Pancreas (tissue), 10 donors: Measurements from ENCODE around the gene PTGFR. TPM values are rescaled to one million over a fixed set of nuclear protein-coding genes. Genes with fewer than 3 reads are reported as not detected.

Experiments used
- ATAC-seq, 4 donors: fragments of 200-7000 bp; cut with Tn5 transposase; one replicate each; pipeline versions ENCODE4 v1.8.0 to v1.9.1; 2020; ENCODE audit warnings: mild to moderate bottlenecking in 4 of 4, moderate library complexity in 4 of 4
- DNase-seq, 6 donors: peaks; one replicate each; pipeline ENCODE4 v3.0.0-alpha.2; 2020
- FAIRE-seq: peaks from 2 replicates; lab custom pipeline; 2012; peaks lifted over from hg19 to GRCh38; lab: Jason Lieb, UNC
- H3K27ac ChIP-seq, 4 donors: fragments of 200-600 bp; sonication (generic); 1 replicate in 3 of 4; 2 replicates in 1 of 4; pipeline versions ENCODE4 v1.5.0 to v1.8.0; 2020
- H3K27me3 ChIP-seq, 4 donors: fragments of 200-600 bp; one replicate each; pipeline ENCODE4 v1.8.0; 2021
- H3K36me3 ChIP-seq, 3 donors: fragments of 200-600 bp; sonication (generic) in 1 of 3; one replicate each; pipeline versions ENCODE4 v1.5.0 to v1.8.0; 2020 to 2021
- H3K4me1 ChIP-seq, 3 donors: fragments of 200-600 bp; one replicate each; pipeline ENCODE4 v1.8.0; 2021
- H3K4me3 ChIP-seq, 4 donors: fragments of 200-600 bp; sonication (generic) in 2 of 4; one replicate each; pipeline versions ENCODE4 v1.5.0 to v1.8.0; 2020 to 2021
- H3K9me3 ChIP-seq, 4 donors: fragments of 200-600 bp; one replicate each; pipeline ENCODE4 v1.8.0; 2021
- WGBS, 2 donors: extraction: QIAGEN DNeasy Blood & Tissue Kit; methylation state at CpG; one replicate each; pipeline ENCODE4 v1.1.7; 2013; 5-methylcytosine and 5-hydroxymethylcytosine counted together
- intact Hi-C, 3 donors: fragments of 100-400 bp; cut with DNase I; formaldehyde crosslinking; loops; one replicate each; pipeline versions ENCODE4 v1.11.1 to v1.14.2; 2022
- polyA plus RNA-seq, 2 donors: library from polyadenylated mRNA; stranded (reverse); fragments of 200-250 nt; gene quantifications; one replicate each; pipeline ENCODE4 v1.2.3, GENCODE V29; 2013
- total RNA-seq, 6 donors: library from RNA; stranded (reverse); fragmentation: NEBNext Ultra II Directional in 4 of 6; extraction: Animal tissue kit (Norgen Biotek cat#: 25700) in 4 of 6; gene quantifications; one replicate each; pipeline versions ENCODE4 v1.2.1 to v1.2.4, GENCODE V29; 2021 to 2023
- TF ChIP-seq, protein P1 (sequence below), 4 donors: fragments of 200-600 bp; sonication (generic) in 3 of 4; IDR thresholded peaks; one replicate each; pipeline versions ENCODE4 v1.5.0 to v1.8.0; 2021; ENCODE audit warnings: antibody characterized with exemption in 4 of 4
- donor health status: healthy with polysubstance abuse.
- donor health status: DM: no; HTN: no; CAD: no; lungs with moderate emphysema.
- donor health status: DM: no; HTN: no; CAD: no.
- donor health status: control.
- donor health status: control.
- donor health status: Bipolar disorder and iron deficiency.
- donor health status: DM: yes; HTN: yes; CAD: no.
- donor health status: DM: no; HTN: no; CAD: no.
- donor health status: DM: no; HTN: no; CAD: no.
- donor health status: DM: yes; HTN: yes; CAD: no.

Gene PTGFR, protein sequence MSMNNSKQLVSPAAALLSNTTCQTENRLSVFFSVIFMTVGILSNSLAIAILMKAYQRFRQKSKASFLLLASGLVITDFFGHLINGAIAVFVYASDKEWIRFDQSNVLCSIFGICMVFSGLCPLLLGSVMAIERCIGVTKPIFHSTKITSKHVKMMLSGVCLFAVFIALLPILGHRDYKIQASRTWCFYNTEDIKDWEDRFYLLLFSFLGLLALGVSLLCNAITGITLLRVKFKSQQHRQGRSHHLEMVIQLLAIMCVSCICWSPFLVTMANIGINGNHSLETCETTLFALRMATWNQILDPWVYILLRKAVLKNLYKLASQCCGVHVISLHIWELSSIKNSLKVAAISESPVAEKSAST
- total RNA-seq: 1 to 10 TPM in 4 of 6 donors, under 1 TPM in 2; 0.43 to 1.8 (median 1.1) TPM
- polyA plus RNA-seq: 1 to 10 TPM in 1 of 2 donors, under 1 TPM in 1; 0.57 to 3.9 TPM

DNA sequence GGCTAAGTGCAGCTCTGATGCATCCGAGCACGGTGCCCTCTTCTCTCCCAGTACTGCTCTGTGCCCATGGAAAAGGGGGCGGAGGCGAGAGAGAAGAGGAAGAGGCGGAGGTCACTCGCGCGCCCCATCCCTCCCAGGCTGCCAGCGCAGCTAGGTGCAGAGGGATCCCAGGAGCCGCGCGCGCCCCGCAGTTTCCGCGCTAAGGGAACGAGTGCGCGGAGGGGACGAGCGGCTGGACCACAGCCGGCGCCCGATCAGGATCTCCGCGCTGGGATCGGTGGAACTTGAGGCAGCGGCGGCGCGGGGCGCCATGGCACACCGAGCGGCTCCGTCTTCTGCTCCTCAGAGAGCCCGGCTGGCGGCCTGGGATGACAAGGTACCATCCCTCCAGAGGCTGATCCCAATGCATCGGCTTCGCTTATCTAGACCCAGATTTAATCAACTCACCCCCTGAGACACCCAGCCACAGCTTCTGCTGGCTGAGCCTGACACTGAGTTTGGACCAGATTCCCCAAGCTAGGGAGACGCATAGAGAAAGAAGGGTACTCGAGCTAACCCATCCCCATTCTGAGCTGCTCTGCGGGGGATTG, at the start of gene PTGFR:
Gene PTGFR (plus strand): TSS at position 114 of the 590 bp plus-strand sequence. CDS start 1,770 bp downstream, outside the sequence.
- intact Hi-C loops: no loop called here
- Histone ChIP-seq H3K27me3 (no peaks in the 10 kb centered on the region), H3K4me3 (peak within 1 kb of the TSS; percentile 22 to 52 (median 36)), H3K4me1 (peaks cover 0 to 6% (median 5%) of the 10 kb centered on the region in 3 donors), H3K36me3 (no peaks in the 10 kb centered on the region), H3K27ac (no peak within 1 kb of the TSS), H3K9me3 (no peaks in the 10 kb centered on the region)
- FAIRE-seq (no peak), DNase-seq (peak in 4 of 6 donors; percentile 8 to 72 (median 41)), ATAC-seq (peak; percentile 57 to 76 (median 74))
- TF ChIP-seq, protein P1, sequence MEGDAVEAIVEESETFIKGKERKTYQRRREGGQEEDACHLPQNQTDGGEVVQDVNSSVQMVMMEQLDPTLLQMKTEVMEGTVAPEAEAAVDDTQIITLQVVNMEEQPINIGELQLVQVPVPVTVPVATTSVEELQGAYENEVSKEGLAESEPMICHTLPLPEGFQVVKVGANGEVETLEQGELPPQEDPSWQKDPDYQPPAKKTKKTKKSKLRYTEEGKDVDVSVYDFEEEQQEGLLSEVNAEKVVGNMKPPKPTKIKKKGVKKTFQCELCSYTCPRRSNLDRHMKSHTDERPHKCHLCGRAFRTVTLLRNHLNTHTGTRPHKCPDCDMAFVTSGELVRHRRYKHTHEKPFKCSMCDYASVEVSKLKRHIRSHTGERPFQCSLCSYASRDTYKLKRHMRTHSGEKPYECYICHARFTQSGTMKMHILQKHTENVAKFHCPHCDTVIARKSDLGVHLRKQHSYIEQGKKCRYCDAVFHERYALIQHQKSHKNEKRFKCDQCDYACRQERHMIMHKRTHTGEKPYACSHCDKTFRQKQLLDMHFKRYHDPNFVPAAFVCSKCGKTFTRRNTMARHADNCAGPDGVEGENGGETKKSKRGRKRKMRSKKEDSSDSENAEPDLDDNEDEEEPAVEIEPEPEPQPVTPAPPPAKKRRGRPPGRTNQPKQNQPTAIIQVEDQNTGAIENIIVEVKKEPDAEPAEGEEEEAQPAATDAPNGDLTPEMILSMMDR (IDR thresholded peaks at IDR 0.05): no peak
- 1% methylated on average over 40 to 42 of the region's 42 CpGs for WGBS, 2 donors

DNA sequence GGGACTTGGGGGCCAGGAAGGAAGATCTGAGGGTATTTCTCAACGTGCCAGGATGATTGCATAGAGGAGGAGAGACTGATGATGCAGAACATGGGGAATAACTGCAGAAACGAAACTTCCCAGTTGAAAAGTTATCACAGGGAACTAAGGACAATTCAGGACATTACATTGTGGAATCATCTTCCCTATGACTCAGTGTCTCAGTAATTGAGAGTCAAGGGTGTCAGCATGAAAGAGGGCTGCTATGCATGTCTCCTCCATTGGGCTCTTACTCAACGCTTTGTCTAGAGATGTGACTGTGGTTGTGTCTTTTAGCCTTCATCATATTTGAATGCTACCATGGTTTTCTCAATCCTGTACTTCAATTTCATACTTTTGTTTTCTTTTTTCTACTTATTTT, 48.9 kb upstream of the PTGFR start:
- no peak for FAIRE-seq
- ATAC-seq: no peak
- no peaks in the 10 kb centered on the region for H3K36me3 ChIP-seq

DNA sequence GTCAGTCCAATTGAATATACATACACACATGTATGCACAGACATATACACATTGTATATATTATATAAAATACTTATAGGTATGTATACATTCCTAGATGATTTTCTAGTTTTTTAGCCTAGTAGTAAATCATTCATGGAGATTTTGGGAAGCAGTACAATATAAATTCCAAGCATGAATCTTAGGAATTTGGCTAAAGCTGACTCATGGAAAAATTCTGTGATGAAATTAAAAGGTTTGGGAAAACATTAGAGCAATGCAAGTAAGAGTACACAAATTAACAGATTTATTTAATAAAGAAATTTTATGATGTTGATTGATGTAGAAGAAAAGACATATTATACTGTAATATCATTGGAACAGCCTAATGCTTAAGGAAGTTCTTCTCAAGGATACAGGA, 43.7 kb upstream of the PTGFR start:
- no peaks in the 10 kb centered on the region for H3K36me3 ChIP-seq
- no peak overlapping the region for H3K27ac ChIP-seq
- no peak for DNase-seq
- no peak for ATAC-seq
- intact Hi-C loops: no loop called here
- no peaks in the 10 kb centered on the region for H3K9me3 ChIP-seq
- H3K4me1 ChIP-seq: no peaks in the 10 kb centered on the region
- no peaks in the 10 kb centered on the region for H3K27me3 ChIP-seq
- H3K4me3 ChIP-seq: no peak overlapping the region
- TF ChIP-seq, protein P1 (IDR thresholded peaks at IDR 0.05): no peak
- FAIRE-seq: no peak

More for the DNA sequence above, 48.9 kb upstream of the PTGFR start:
- no peak for DNase-seq
- Histone ChIP-seq H3K27ac (no peak overlapping the region), H3K4me1 (no peaks in the 10 kb centered on the region), H3K4me3 (no peak overlapping the region), H3K27me3 (no peaks in the 10 kb centered on the region), H3K9me3 (no peaks in the 10 kb centered on the region)
- whole genome bisulfite sequencing, 2 donors: 55 to 71% methylated on average over 3 of the region's 3 CpGs
- intact Hi-C loops: no loop called here
- TF ChIP-seq, protein P1 (IDR thresholded peaks at IDR 0.05): no peak

DNA sequence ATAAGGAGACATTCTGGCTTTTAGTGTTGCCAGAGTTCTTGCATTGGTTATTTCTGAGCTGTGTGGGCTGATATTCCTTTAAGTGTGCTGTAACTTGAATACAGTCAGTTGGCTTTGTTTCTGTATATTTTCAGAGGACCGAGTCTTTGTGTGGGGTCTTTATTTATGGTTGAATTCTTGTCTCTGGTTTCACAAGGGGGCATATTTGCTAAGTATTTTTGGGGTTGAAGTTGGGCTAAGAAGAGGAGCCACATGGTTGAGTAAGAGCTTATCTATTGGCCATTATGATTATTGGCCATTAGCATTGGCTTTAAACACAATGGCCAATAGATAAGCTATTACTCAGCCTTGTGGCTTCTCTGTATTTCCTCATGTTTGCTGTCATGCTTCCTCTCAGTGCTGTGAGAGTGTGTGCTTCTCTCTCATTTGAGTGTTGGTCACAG, 26.3 kb upstream of the PTGFR start:
- no peak overlapping the region for H3K27ac ChIP-seq
- intact Hi-C loops: no loop called here
- H3K36me3 ChIP-seq: no peaks in the 10 kb centered on the region
- 70 to 71% methylated on average over 1 of the region's 1 CpG for WGBS, 2 donors
- no peaks in the 10 kb centered on the region for H3K9me3 ChIP-seq
- H3K4me1 ChIP-seq: no peaks in the 10 kb centered on the region
- TF ChIP-seq, protein P1 (IDR thresholded peaks at IDR 0.05): no peak
- DNase-seq: no peak
- FAIRE-seq: no peak
- no peaks in the 10 kb centered on the region for H3K27me3 ChIP-seq
- peak in 1 of 4 donors; percentile 16 for ATAC-seq
- H3K4me3 ChIP-seq: no peak overlapping the region
